ENCODE data around the gene QSOX2. TPM values are rescaled to one million over a fixed set of nuclear protein-coding genes. Genes with fewer than 3 reads are reported as not detected.

QSOX2 gene
- total RNA-seq, 1 experiment from 2014 or later: 9.9 TPM

DNA sequence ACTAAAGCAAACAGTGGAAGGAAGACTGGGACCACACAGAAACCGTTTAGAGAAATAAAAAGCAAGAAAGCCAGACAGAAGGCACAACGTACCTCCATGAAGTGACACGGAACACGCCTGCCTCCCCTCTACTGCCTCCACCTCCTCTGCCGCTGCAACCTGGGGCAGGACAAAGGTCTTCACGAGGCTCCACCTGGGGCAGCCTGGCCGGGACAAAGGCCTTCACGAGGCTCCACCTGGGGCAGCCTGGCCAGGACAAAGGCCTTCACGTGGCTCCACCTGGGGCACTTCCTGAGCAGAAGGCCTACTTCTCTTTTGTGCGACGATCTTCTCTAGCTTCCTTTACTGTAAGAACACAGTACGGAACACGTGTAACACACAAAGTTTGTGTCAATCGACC, 11.7 kb downstream of the QSOX2 start:
- H3K9ac ChIP-seq (ENCODE audit: low read length): no peak overlapping the region
- no peak overlapping the region for H2AFZ ChIP-seq (ENCODE audit: low read length)
- BruUV-seq (replicated peaks): no TSS peak
- TF ChIP-seq EZH2phosphoT487 (IDR thresholded peaks at IDR 0.05; ENCODE audit: borderline replicate concordance, low read length) (no peak), EZH2 (IDR thresholded peaks at IDR 0.05; ENCODE audit: low read length, unreplicated experiment) (no peak)
- TF ChIP-seq, protein P1, sequence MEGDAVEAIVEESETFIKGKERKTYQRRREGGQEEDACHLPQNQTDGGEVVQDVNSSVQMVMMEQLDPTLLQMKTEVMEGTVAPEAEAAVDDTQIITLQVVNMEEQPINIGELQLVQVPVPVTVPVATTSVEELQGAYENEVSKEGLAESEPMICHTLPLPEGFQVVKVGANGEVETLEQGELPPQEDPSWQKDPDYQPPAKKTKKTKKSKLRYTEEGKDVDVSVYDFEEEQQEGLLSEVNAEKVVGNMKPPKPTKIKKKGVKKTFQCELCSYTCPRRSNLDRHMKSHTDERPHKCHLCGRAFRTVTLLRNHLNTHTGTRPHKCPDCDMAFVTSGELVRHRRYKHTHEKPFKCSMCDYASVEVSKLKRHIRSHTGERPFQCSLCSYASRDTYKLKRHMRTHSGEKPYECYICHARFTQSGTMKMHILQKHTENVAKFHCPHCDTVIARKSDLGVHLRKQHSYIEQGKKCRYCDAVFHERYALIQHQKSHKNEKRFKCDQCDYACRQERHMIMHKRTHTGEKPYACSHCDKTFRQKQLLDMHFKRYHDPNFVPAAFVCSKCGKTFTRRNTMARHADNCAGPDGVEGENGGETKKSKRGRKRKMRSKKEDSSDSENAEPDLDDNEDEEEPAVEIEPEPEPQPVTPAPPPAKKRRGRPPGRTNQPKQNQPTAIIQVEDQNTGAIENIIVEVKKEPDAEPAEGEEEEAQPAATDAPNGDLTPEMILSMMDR (conservative IDR thresholded peaks at IDR 0.05; ENCODE audit: low read depth, low read length): no peak
- DNase-seq (no peak), ATAC-seq (no peak)
- no peaks in the 10 kb centered on the region for H3K36me3 ChIP-seq (ENCODE audit: low read depth, low read length)
- H3F3A ChIP-seq (ENCODE audit: low read length, unreplicated experiment): no peaks in the 10 kb centered on the region
- H3K9me2 ChIP-seq (replicated peaks; ENCODE audit: low read length): no peaks in the 10 kb centered on the region
- peaks cover 20% of the 10 kb centered on the region; the same call in 1 of the 2 replicates for H3K79me2 ChIP-seq (ENCODE audit: low read length)
- H3K4me2 ChIP-seq (ENCODE audit: low read length): no peak overlapping the region
- H3K27me3 ChIP-seq (ENCODE audit: low read length): no peaks in the 10 kb centered on the region
- no peaks in the 10 kb centered on the region for H4K20me1 ChIP-seq (ENCODE audit: low read length)
- H3K27ac ChIP-seq (ENCODE audit: low read length): no peak overlapping the region
- intact Hi-C loops (cut with micrococcal nuclease): no loop called here
- H3K4me3 ChIP-seq (ENCODE audit: low read length): no peak overlapping the region
- peaks cover 14% of the 10 kb centered on the region for H3K4me1 ChIP-seq (ENCODE audit: insufficient read depth, low read length)
- H3K9me3 ChIP-seq (ENCODE audit: low read length): no peaks in the 10 kb centered on the region
- ChIA-PET POLR2A (ENCODE audit: unreplicated experiment) (no interaction called here), CTCF (no interaction called here)

DNA sequence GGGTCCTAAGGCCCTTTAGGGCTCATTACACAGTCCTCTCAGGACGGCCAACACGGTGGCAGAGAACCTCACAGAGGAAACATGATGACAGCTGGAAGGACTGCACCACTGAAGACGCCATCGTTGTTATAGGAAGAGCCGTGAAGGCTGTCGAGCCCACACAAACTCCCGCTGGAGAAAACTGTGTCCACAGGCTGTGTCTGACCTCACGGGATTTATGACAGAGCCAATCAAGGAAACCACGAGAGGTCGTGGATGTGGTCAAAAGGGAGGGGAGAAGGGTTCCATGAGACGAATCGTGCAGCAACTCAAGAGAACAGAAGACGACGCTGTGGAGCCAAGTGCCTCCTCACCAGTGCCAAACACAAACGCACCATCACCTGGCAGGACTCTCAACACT, 12.2 kb downstream of the QSOX2 start:
- Histone ChIP-seq H3K9me3 (ENCODE audit: low read length) (no peaks in the 10 kb centered on the region), H3K4me1 (ENCODE audit: insufficient read depth, low read length) (peaks cover 19% of the 10 kb centered on the region), H4K20me1 (ENCODE audit: low read length) (no peaks in the 10 kb centered on the region), H3F3A (ENCODE audit: low read length, unreplicated experiment) (no peaks in the 10 kb centered on the region), H3K4me3 (ENCODE audit: low read length) (no peak overlapping the region), H2AFZ (ENCODE audit: low read length) (no peak overlapping the region), H3K9ac (ENCODE audit: low read length) (no peak overlapping the region), H3K27me3 (ENCODE audit: low read length) (no peaks in the 10 kb centered on the region), H3K27ac (ENCODE audit: low read length) (no peak overlapping the region), H3K4me2 (ENCODE audit: low read length) (no peak overlapping the region), H3K9me2 (replicated peaks; ENCODE audit: low read length) (no peaks in the 10 kb centered on the region), H3K79me2 (ENCODE audit: low read length) (peaks cover 17% of the 10 kb centered on the region; the same call in 1 of the 2 replicates), H3K36me3 (ENCODE audit: low read depth, low read length) (no peaks in the 10 kb centered on the region)
- no peak for TF ChIP-seq EZH2phosphoT487 (IDR thresholded peaks at IDR 0.05; ENCODE audit: borderline replicate concordance, low read length)
- no peak for TF ChIP-seq EZH2 (IDR thresholded peaks at IDR 0.05; ENCODE audit: low read length, unreplicated experiment)
- TF ChIP-seq, protein P1 (conservative IDR thresholded peaks at IDR 0.05; ENCODE audit: low read depth, low read length): no peak
- BruUV-seq (replicated peaks): no TSS peak
- ChIA-PET CTCF (interaction anchor here (0.5 kb wide), 1 partner anchor 56 kb away, joined by 4 read pairs; no protein-coding TSS in a partner anchor), POLR2A (ENCODE audit: unreplicated experiment) (no interaction called here)
- intact Hi-C loops (cut with micrococcal nuclease): no loop called here
- ATAC-seq (no peak), DNase-seq (no peak)

DNA sequence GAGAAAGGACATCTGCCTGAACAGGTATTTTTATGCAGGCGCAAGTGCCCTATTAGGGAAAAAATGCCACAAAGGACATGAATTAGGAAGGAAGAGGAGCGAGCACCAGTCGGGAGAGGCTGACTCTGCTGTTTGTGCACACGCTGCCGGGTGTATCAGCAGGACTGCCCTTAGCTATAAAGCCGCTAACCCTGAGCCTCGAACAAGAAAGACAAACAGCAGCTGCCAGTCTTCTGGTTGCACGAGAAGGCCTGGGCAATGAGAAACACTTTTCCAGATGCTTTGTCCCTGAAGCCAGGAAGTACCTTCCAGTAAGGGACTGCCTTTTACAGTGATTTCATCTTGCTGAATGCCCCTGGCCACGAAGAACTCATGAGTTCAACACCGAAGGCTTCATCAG, 12.6 kb downstream of the QSOX2 start:
- H3K4me3 ChIP-seq (ENCODE audit: low read length): no peak overlapping the region
- no peaks in the 10 kb centered on the region for H3K9me3 ChIP-seq (ENCODE audit: low read length)
- no peak overlapping the region for H3K9ac ChIP-seq (ENCODE audit: low read length)
- peaks cover 21% of the 10 kb centered on the region for H3K4me1 ChIP-seq (ENCODE audit: insufficient read depth, low read length)
- no TSS peak for BruUV-seq (replicated peaks)
- peaks cover 14% of the 10 kb centered on the region; the same call in 1 of the 2 replicates for H3K79me2 ChIP-seq (ENCODE audit: low read length)
- no peaks in the 10 kb centered on the region for H3K9me2 ChIP-seq (replicated peaks; ENCODE audit: low read length)
- intact Hi-C loops (cut with micrococcal nuclease): no loop called here
- H3K27me3 ChIP-seq (ENCODE audit: low read length): no peaks in the 10 kb centered on the region
- DNase-seq (no peak), ATAC-seq (no peak)
- H3K4me2 ChIP-seq (ENCODE audit: low read length): no peak overlapping the region
- POLR2A ChIA-PET (ENCODE audit: unreplicated experiment): no interaction called here
- no peak for TF ChIP-seq EZH2 (IDR thresholded peaks at IDR 0.05; ENCODE audit: low read length, unreplicated experiment)
- no peak for TF ChIP-seq EZH2phosphoT487 (IDR thresholded peaks at IDR 0.05; ENCODE audit: borderline replicate concordance, low read length)
- TF ChIP-seq, protein P1 (conservative IDR thresholded peaks at IDR 0.05; ENCODE audit: low read depth, low read length): no peak
- no peak overlapping the region for H3K27ac ChIP-seq (ENCODE audit: low read length)
- no peak overlapping the region for H2AFZ ChIP-seq (ENCODE audit: low read length)
- no peaks in the 10 kb centered on the region for H3K36me3 ChIP-seq (ENCODE audit: low read depth, low read length)
- H3F3A ChIP-seq (ENCODE audit: low read length, unreplicated experiment): no peaks in the 10 kb centered on the region
- H4K20me1 ChIP-seq (ENCODE audit: low read length): no peaks in the 10 kb centered on the region
- CTCF ChIA-PET: interaction anchor here (0.5 kb wide), 1 partner anchor 56 kb away, joined by 4 read pairs; no protein-coding TSS in a partner anchor

Measured in PC-3 (cell line).